Left lung (tissue), 10 donors: Measurements from ENCODE around the gene VSX2. TPM values are rescaled to one million over a fixed set of nuclear protein-coding genes. Genes with fewer than 3 reads are reported as not detected.
A peak's percentile ranks its signal among the peaks of the same experiment; 100 is the strongest.

Experiments used
- ATAC-seq: fragments of 200-7000 bp; cut with Tn5 transposase; one replicate; pipeline ENCODE4 v1.9.1; 2020; ENCODE audit warnings: moderate library complexity
- DNase-seq, 4 donors: peaks; one replicate each; pipeline ENCODE4 v3.0.0-alpha.2; 2013 to 2020
- H3K27ac ChIP-seq, 2 donors: fragments of 200-600 bp; sonication (generic) in 1 of 2; one replicate each; pipeline versions ENCODE4 v1.5.0 to v1.8.0; 2020 to 2021
- H3K27me3 ChIP-seq, 2 donors: fragments of 200-600 bp; sonication (generic) in 1 of 2; one replicate each; pipeline versions ENCODE4 v1.5.0 to v1.8.0; 2020 to 2021
- H3K36me3 ChIP-seq, 2 donors: fragments of 200-600 bp; sonication (generic) in 1 of 2; one replicate each; pipeline versions ENCODE4 v1.5.0 to v1.8.0; 2020 to 2021
- H3K4me1 ChIP-seq, 2 donors: fragments of 200-600 bp; one replicate each; pipeline ENCODE4 v1.8.0; 2021
- H3K4me3 ChIP-seq, 2 donors: fragments of 200-600 bp; sonication (generic) in 1 of 2; one replicate each; pipeline versions ENCODE4 v1.5.0 to v1.8.0; 2020 to 2021; ENCODE audit warnings: mild to moderate bottlenecking in 1 of 2
- H3K9me3 ChIP-seq, 2 donors: fragments of 200-600 bp; sonication (generic) in 1 of 2; one replicate each; pipeline versions ENCODE4 v1.5.0 to v1.8.0; 2020 to 2021
- CTCF ChIP-seq, 2 donors: fragments of 200-600 bp; sonication (generic) in 1 of 2; IDR thresholded peaks; one replicate each; pipeline versions ENCODE4 v1.5.0 to v1.8.0; 2021; ENCODE audit warnings: antibody characterized with exemption in 2 of 2
- intact Hi-C, 2 donors: fragments of 100-400 bp; cut with DNase I; formaldehyde crosslinking; loops; one replicate each; pipeline versions ENCODE4 v1.11.2 to v1.14.2; 2022
- polyA plus RNA-seq, 6 donors: library from polyadenylated mRNA; unstranded; fragments of 120-200 nt; gene quantifications; one replicate each; pipeline ENCODE4 v1.2.1, GENCODE V29; 2013; ENCODE audit not compliant: insufficient read length in 6 of 6
- total RNA-seq, 2 donors: library from RNA; stranded (reverse); fragmentation: NEBNext Ultra II Directional; extraction: Animal tissue kit (Norgen Biotek cat#: 25700); gene quantifications; one replicate each; pipeline ENCODE4 v1.2.1, GENCODE V29; 2021
- donor health status: DM: no; HTN: yes; CAD: no.
- donor health status: DM: no; HTN: no; CAD: no.

VSX2 gene
- total and polyA plus RNA-seq, 8 donors: not detected

DNA sequence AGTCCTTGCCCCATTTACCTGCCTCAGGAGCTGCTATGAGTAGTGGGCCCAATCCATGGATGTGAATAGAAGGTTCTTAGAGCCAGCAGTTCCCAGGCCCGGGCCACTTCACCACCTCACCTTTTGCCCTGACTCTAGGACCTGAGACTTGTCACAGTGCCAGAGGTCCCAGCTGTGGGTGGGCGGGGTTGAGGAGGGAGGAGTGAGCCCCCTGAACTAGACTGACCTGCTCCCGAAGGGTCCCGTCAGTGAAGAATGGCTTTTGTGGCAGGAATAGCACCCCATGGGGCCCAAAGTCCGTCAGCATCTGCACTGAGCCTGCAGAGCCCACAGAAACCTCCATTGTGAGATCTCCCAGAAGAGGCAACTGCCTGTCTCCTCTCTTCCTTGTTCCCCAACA is 50.6 kb downstream of the VSX2 start:
- intact Hi-C loops: no loop called here
- Histone ChIP-seq H3K9me3 (no peaks in the 10 kb centered on the region), H3K27ac (no peak overlapping the region), H3K27me3 (no peaks in the 10 kb centered on the region), H3K4me1 (no peaks in the 10 kb centered on the region), H3K36me3 (peaks cover 0 to 92% of the 10 kb centered on the region in 2 donors), H3K4me3 (no peak overlapping the region)
- no peak for ATAC-seq
- no peak for TF ChIP-seq CTCF (IDR thresholded peaks at IDR 0.05)
- no peak for DNase-seq

DNA sequence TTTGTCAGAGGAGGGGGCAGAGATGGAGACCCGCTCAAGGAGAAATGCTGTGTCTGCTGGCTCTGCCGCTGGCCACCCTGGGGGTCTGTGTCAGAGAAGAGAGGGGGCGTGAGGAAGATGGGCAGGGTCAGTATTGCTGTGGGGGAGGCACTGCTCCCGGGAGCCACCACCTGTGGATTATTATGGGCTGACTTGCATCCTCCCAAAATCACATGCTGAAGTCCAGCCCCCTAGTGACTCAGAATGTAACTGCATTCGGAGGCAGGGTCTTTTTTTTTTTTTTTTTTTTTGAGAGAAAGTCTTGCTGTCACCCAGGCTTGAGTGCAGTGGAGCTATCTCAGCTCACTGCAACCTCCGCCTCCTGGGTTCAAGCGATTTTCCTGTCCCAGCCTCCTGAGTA is 51.2 kb downstream of the VSX2 start:
- Histone ChIP-seq H3K36me3 (peaks cover 0 to 92% of the 10 kb centered on the region in 2 donors), H3K27me3 (no peaks in the 10 kb centered on the region), H3K27ac (no peak overlapping the region), H3K4me1 (no peaks in the 10 kb centered on the region), H3K9me3 (no peaks in the 10 kb centered on the region), H3K4me3 (no peak overlapping the region)
- ATAC-seq (no peak), DNase-seq (no peak)
- intact Hi-C loops: no loop called here
- peak in 1 of 2 donors; percentile 19 for TF ChIP-seq CTCF (IDR thresholded peaks at IDR 0.05)

- Histone ChIP-seq H3K9me3 (no peaks in the 10 kb centered on the region), H3K4me3 (no peak overlapping the region), H3K27ac (no peak overlapping the region), H3K36me3 (peaks cover 0 to 91% of the 10 kb centered on the region in 2 donors), H3K4me1 (no peaks in the 10 kb centered on the region), H3K27me3 (no peaks in the 10 kb centered on the region)
- ATAC-seq (no peak), DNase-seq (no peak)
- TF ChIP-seq CTCF (IDR thresholded peaks at IDR 0.05): no peak
- intact Hi-C loops: no loop called here
These were observed 52.8 kb downstream of the VSX2 start for GRCh38 chr14:74292061-74292460.

- intact Hi-C loops: no loop called here
- ATAC-seq (no peak), DNase-seq (no peak)
- Histone ChIP-seq H3K9me3 (no peaks in the 10 kb centered on the region), H3K4me3 (no peak overlapping the region), H3K4me1 (peaks cover 0 to 7% of the 10 kb centered on the region in 2 donors), H3K27me3 (no peaks in the 10 kb centered on the region), H3K36me3 (peaks cover 0 to 89% of the 10 kb centered on the region in 2 donors), H3K27ac (no peak overlapping the region)
- TF ChIP-seq CTCF (IDR thresholded peaks at IDR 0.05): no peak
These were observed 54.4 kb downstream of the VSX2 start for GRCh38 chr14:74293606-74294005.

DNA sequence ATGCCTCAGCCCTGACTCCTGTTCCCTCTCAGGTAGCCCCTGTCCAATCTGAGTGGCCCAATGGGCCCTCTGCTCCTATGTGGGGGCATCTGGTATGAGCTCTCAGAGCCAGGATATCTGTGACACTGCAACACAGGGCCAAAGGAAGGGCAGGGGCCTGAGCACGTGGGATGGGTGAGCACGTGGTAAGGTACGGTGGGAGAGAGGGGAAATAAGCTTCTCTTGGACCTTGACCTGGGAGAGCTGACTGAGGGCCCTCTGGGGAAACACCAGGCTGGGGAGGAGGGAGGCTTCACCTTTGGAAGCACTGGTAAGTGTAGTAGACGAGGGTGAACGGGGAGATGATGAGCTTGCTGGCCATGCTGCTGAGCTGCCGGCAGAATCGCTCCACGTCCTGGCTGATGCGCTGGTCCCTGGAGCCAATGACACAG is 56.8 kb downstream of the VSX2 start:
- H3K27ac ChIP-seq: no peak overlapping the region
- no peak for TF ChIP-seq CTCF (IDR thresholded peaks at IDR 0.05)
- intact Hi-C loops: no loop called here
- no peaks in the 10 kb centered on the region for H3K9me3 ChIP-seq
- no peak for DNase-seq
- no peaks in the 10 kb centered on the region for H3K27me3 ChIP-seq
- peaks cover 0 to 30% of the 10 kb centered on the region in 2 donors for H3K4me1 ChIP-seq
- no peak overlapping the region for H3K4me3 ChIP-seq
- ATAC-seq: no peak
- H3K36me3 ChIP-seq: peaks cover 0 to 77% of the 10 kb centered on the region in 2 donors
